ENCODE results near the gene FRMD4A. TPM values are rescaled to one million over a fixed set of nuclear protein-coding genes. Genes with fewer than 3 reads are reported as not detected.

The FRMD4A gene
- total and polyA plus RNA-seq, 11 donors: 12.2 to 58.1 (median 28.1) TPM

DNA sequence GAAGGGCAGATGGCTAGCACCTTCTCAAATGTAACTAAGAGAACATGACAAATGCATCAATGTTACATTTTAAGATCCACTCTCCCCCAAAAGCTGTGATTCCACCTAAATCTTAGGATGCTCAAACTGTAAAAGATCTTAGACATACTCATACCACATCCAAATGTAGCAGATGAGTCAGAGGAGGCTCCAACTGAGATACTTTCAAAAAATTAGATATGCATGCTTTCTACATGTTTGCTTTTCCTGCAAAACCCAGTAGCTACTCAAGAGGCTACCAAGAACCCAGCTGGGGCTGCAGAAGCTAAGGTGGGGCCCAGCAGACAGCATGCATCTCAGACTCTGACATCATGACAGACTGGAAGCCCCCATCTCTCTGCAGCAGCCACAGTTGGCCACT is 31.4 kb upstream of the FRMD4A start:
- Histone ChIP-seq H3K27me3 (peaks cover 0 to 6% (median 0%) of the 10 kb centered on the region in 9 donors), H3K4me3 (no peak overlapping the region), H3K4me1 (no peaks in the 10 kb centered on the region), H3K27ac (no peak overlapping the region), H3K9me3 (no peaks in the 10 kb centered on the region), H3K36me3 (no peaks in the 10 kb centered on the region)
- intact Hi-C loops (cut with DNase I): no loop called here
- ATAC-seq (no peak), DNase-seq (no peak)
- TF ChIP-seq, protein P1, sequence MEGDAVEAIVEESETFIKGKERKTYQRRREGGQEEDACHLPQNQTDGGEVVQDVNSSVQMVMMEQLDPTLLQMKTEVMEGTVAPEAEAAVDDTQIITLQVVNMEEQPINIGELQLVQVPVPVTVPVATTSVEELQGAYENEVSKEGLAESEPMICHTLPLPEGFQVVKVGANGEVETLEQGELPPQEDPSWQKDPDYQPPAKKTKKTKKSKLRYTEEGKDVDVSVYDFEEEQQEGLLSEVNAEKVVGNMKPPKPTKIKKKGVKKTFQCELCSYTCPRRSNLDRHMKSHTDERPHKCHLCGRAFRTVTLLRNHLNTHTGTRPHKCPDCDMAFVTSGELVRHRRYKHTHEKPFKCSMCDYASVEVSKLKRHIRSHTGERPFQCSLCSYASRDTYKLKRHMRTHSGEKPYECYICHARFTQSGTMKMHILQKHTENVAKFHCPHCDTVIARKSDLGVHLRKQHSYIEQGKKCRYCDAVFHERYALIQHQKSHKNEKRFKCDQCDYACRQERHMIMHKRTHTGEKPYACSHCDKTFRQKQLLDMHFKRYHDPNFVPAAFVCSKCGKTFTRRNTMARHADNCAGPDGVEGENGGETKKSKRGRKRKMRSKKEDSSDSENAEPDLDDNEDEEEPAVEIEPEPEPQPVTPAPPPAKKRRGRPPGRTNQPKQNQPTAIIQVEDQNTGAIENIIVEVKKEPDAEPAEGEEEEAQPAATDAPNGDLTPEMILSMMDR (IDR thresholded peaks at IDR 0.05): no peak
- no peak for TF ChIP-seq POLR2A (IDR thresholded peaks at IDR 0.05)

DNA sequence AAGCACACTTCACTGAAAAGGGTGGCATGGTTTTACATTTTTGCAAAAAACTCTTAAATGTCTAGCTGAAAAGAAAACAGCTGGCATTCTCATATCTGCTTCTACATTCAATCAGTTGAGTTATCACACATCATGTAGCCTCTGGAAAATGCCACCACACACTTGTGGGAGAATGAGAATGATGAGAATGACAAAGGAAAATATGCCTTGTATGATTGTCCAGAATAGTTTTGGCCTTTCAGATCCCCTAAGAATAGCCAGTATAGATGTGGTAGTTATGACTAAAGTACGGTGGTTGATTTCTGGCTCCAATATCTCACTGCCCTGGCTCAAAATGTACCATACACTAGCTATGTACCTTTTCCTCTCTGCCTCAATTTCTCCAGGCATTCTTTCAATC is 30.2 kb upstream of the FRMD4A start:
- 42 to 63% (median 57%) methylated on average over 1 of the region's 1 CpG for WGBS, 4 donors

DNA sequence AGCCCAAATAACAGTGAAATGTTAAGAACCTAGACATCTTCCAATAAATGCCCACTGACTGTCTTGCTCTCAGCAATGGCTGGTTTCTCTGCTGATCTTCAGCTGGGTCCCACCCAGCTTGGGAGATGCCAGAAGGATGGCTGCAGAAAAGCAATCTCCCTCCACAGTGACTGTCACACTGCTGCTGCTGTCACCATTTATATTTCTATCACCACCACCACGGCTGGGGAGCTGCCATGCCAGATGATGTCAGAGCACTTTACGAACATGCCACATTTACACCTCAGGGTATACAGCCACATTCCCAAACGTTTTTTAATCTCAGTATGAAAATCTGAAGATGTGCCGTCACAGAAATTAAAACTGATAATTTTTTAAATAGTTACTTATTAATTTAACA is 29.8 kb upstream of the FRMD4A start:
- H3K36me3 ChIP-seq: no peaks in the 10 kb centered on the region
- DNase-seq (no peak), ATAC-seq (peak in 2 of 4 donors; percentile 24 to 61)
- WGBS, 4 donors: 41 to 51% (median 47%) methylated on average over 4 of the region's 4 CpGs
- intact Hi-C loops (cut with DNase I): no loop called here
- TF ChIP-seq, protein P1 (IDR thresholded peaks at IDR 0.05): no peak
- no peak for TF ChIP-seq POLR2A (IDR thresholded peaks at IDR 0.05)
- H3K27ac ChIP-seq: no peak overlapping the region
- peaks cover 0 to 11% (median 0%) of the 10 kb centered on the region in 9 donors for H3K27me3 ChIP-seq
- no peak overlapping the region for H3K4me3 ChIP-seq
- H3K9me3 ChIP-seq: no peaks in the 10 kb centered on the region
- no peaks in the 10 kb centered on the region for H3K4me1 ChIP-seq

More for the DNA sequence above, 30.2 kb upstream of the FRMD4A start:
- H3K9me3 ChIP-seq: no peaks in the 10 kb centered on the region
- no peak for DNase-seq
- no peak for TF ChIP-seq POLR2A (IDR thresholded peaks at IDR 0.05)
- TF ChIP-seq, protein P1 (IDR thresholded peaks at IDR 0.05): no peak
- no peaks in the 10 kb centered on the region for H3K4me1 ChIP-seq
- peak in 2 of 4 donors; percentile 48 to 49 for ATAC-seq
- peaks cover 0 to 7% (median 0%) of the 10 kb centered on the region in 9 donors for H3K27me3 ChIP-seq
- no peaks in the 10 kb centered on the region for H3K36me3 ChIP-seq
- no peak overlapping the region for H3K4me3 ChIP-seq
- intact Hi-C loops (cut with DNase I): no loop called here
- H3K27ac ChIP-seq: no peak overlapping the region

DNA sequence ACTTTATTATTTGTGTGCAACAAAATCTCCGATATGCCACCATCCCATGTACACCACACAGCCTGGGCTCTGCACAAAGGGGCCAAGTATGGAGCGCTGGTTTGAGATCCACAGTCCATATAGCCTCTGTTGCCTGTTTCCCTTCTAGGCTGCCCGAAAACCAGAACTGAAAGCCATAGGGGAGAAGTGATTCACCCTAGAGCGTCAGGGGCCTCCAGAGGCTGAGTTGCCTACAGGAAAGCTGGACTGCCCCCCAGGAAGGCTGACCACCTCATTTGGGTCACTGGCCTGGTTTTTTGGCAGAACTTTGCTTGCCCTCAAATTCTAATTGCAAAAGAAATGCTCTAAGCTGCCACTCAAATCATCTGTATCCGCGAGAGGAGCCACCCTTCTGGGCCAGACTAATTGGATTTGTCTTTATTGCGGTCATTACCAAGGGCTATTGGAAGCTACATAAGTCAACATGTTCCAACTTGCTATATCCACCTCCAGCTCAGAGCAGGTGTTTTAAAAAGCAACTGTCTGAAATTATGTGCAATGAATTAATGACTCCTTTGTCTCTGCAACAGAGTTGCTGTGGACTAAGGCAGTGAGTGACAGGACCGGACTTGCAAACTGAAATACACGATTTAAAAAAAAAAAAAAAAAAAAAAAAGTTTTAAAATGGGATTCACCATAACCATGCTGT is 28.3 kb upstream of the FRMD4A start:
- WGBS, 4 donors: 72 to 91% (median 86%) methylated on average over 9 of the region's 9 CpGs
- ATAC-seq (no peak), DNase-seq (no peak)
- Histone ChIP-seq H3K27me3 (peaks cover 0 to 18% (median 0%) of the 10 kb centered on the region in 9 donors), H3K36me3 (no peaks in the 10 kb centered on the region), H3K4me3 (no peak overlapping the region), H3K27ac (no peak overlapping the region), H3K9me3 (no peaks in the 10 kb centered on the region), H3K4me1 (no peaks in the 10 kb centered on the region)
- TF ChIP-seq, protein P1 (IDR thresholded peaks at IDR 0.05): no peak
- TF ChIP-seq POLR2A (IDR thresholded peaks at IDR 0.05): no peak
- intact Hi-C loops (cut with DNase I): no loop called here

Data from heart left ventricle (tissue), 16 donors.